Lower leg skin (tissue), 3 donors: Measurements from ENCODE around the gene PHRF1.

Experiments
- POLR2A ChIP-seq, 2 donors: fragments of 450-650 bp; IDR thresholded peaks; one replicate each; pipeline ENCODE4 v1.6.1; 2016 to 2017; ENCODE audit warnings: antibody characterized with exemption in 2 of 2, mild to moderate bottlenecking in 1 of 2, moderate library complexity in 1 of 2
- TF ChIP-seq, protein P1 (sequence below), 3 donors: fragments of 450-650 bp; IDR thresholded peaks; one replicate each; pipeline ENCODE4 v1.5.1; 2016; ENCODE audit warnings: antibody characterized with exemption in 3 of 3, mild to moderate bottlenecking in 3 of 3, moderate library complexity in 2 of 3

- TF ChIP-seq, protein P1, sequence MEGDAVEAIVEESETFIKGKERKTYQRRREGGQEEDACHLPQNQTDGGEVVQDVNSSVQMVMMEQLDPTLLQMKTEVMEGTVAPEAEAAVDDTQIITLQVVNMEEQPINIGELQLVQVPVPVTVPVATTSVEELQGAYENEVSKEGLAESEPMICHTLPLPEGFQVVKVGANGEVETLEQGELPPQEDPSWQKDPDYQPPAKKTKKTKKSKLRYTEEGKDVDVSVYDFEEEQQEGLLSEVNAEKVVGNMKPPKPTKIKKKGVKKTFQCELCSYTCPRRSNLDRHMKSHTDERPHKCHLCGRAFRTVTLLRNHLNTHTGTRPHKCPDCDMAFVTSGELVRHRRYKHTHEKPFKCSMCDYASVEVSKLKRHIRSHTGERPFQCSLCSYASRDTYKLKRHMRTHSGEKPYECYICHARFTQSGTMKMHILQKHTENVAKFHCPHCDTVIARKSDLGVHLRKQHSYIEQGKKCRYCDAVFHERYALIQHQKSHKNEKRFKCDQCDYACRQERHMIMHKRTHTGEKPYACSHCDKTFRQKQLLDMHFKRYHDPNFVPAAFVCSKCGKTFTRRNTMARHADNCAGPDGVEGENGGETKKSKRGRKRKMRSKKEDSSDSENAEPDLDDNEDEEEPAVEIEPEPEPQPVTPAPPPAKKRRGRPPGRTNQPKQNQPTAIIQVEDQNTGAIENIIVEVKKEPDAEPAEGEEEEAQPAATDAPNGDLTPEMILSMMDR (IDR thresholded peaks at IDR 0.05) = no peak
- TF ChIP-seq POLR2A (IDR thresholded peaks at IDR 0.05) = no peak
These were observed 61.0 kb downstream of the PHRF1 start for GRCh38 chr11:637333-637592.
